A549 (cell line): ENCODE results near the gene INTS3. TPM values are rescaled to one million over a fixed set of nuclear protein-coding genes. Genes with fewer than 3 reads are reported as not detected.

ENCODE experiments used
- ATAC-seq, 2 experiments: fragments of 200-7000 bp in 1 of 2; fragments of >200 bp in 1 of 2; cut with Nextera tagmentation in 1 of 2; cut with Tn5 transposase in 1 of 2; 3 replicates each; pipeline versions ENCODE4 v1.8.0 to v1.9.1; 2018 to 2020; ENCODE audit warnings: mild to moderate bottlenecking in 1 of 2, moderate library complexity in 1 of 2
- CTCF ChIA-PET: fragments of 300-600 bp; sonication (Branson Sonifier 250); formaldehyde crosslinking; extraction: SDS; loops from one replicate; lab custom pipeline; 2021; ENCODE audit warnings: antibody characterized with exemption, inconsistent platforms; lab: Yijun Ruan, JAX
- POLR2A ChIA-PET: fragments of 350-600 bp; formaldehyde crosslinking; extraction: SDS; loops from one replicate; lab custom pipeline; 2021; ENCODE audit warnings: antibody characterized with exemption, inconsistent platforms; lab: Yijun Ruan, JAX
- DNase-seq, 2 experiments: peaks; one replicate each; pipeline versions ENCODE4 v3.0.0 to v3.0.0-alpha.2; 2011 to 2016; ENCODE audit warnings: low read depth in 1 of 2, low spot score in 1 of 2
- FAIRE-seq: peaks from 2 replicates; lab custom pipeline; 2011; peaks lifted over from hg19 to GRCh38; lab: Jason Lieb, UNC
- H3K27ac ChIP-seq, 2 experiments: fragments of >200 bp; sonication (Bioruptor Twin); formaldehyde crosslinking; 3 replicates each; pipeline ENCODE4 v1.5.1; 2016 to 2017
- H3K4me1 ChIP-seq: fragments of >200 bp; sonication (Bioruptor Twin); formaldehyde crosslinking; 3 replicates; pipeline ENCODE4 v1.6.1; 2016
- H3K4me2 ChIP-seq: fragments of >200 bp; sonication (Bioruptor Twin); formaldehyde crosslinking; 3 replicates; pipeline ENCODE4 v1.6.1; 2016
- H3K4me3 ChIP-seq: fragments of >200 bp; sonication (Bioruptor Twin); formaldehyde crosslinking; 3 replicates; pipeline ENCODE4 v1.5.1; 2016
- H3K9me3 ChIP-seq: fragments of >200 bp; sonication (Bioruptor Twin); formaldehyde crosslinking; 3 replicates; pipeline ENCODE4 v1.6.1; 2016
- BHLHE40 ChIP-seq: IDR thresholded peaks from 2 replicates; pipeline ENCODE4 v1.6.1; 2012; ENCODE audit warnings: low read depth, low read length, inconsistent platforms
- CEBPB ChIP-seq, 2 experiments: fragments of >200 bp in 1 of 2; sonication (Bioruptor Twin) in 1 of 2; formaldehyde crosslinking in 1 of 2; IDR thresholded peaks; 2 replicates each; pipeline ENCODE4 v1.6.1; 2012 to 2016
- CHD2 ChIP-seq: fragments of 150-350 bp; IDR thresholded peaks from 2 replicates; pipeline ENCODE4 v1.6.1; 2014; ENCODE audit warnings: low read length; ENCODE audit not compliant: partially characterized antibody
- CTCF ChIP-seq: fragments of >200 bp; sonication (Bioruptor Twin); formaldehyde crosslinking; IDR thresholded peaks from 3 replicates; pipeline ENCODE4 v1.5.1; 2016
- EHF ChIP-seq: fragments of 250-450 bp; sonication (Bioruptor Pico); IDR thresholded peaks from 2 replicates; pipeline ENCODE4 v1.5.0; 2020; ENCODE audit warnings: mild to moderate bottlenecking
- EHMT2 ChIP-seq: fragments of 200-600 bp; sonication (generic); IDR thresholded peaks from 2 replicates; pipeline ENCODE4 v1.6.1; 2016; ENCODE audit warnings: antibody characterized with exemption, low read depth, mild to moderate bottlenecking, moderate library complexity
- EP300 ChIP-seq, 2 experiments: fragments of >200 bp; sonication (Bioruptor Twin); formaldehyde crosslinking; IDR thresholded peaks; 2 replicates in 1 of 2; 3 replicates in 1 of 2; pipeline ENCODE4 v1.6.1; 2016 to 2017
- FOSL2 ChIP-seq, 2 experiments: fragments of 450-650 bp in 1 of 2; fragments of >200 bp in 1 of 2; sonication (Bioruptor Twin) in 1 of 2; formaldehyde crosslinking; IDR thresholded peaks; 2 replicates each; pipeline versions ENCODE4 v1.5.0 to v1.6.1; 2016 to 2020; ENCODE audit warnings: mild to moderate bottlenecking in 1 of 2, moderate library complexity in 1 of 2
- GATA3 ChIP-seq: IDR thresholded peaks from 2 replicates; pipeline ENCODE4 v1.6.1; 2012; ENCODE audit warnings: borderline replicate concordance
- HES2 ChIP-seq: fragments of >200 bp; sonication (Bioruptor Twin); formaldehyde crosslinking; IDR thresholded peaks from 2 replicates; pipeline ENCODE4 v1.6.1; 2016
- HOXA7 ChIP-seq: fragments of 250-450 bp; sonication (Bioruptor Pico); IDR thresholded peaks from 2 replicates; pipeline ENCODE4 v1.5.0; 2020; ENCODE audit warnings: mild to moderate bottlenecking, moderate library complexity
- JUNB ChIP-seq: fragments of >200 bp; sonication (Bioruptor Twin); formaldehyde crosslinking; IDR thresholded peaks from 2 replicates; pipeline ENCODE4 v1.6.1; 2016
- KDM1A ChIP-seq: fragments of 200-600 bp; sonication (generic); IDR thresholded peaks from 2 replicates; pipeline ENCODE4 v1.6.1; 2016; ENCODE audit warnings: low read depth, mild to moderate bottlenecking
- MAZ ChIP-seq: fragments of 150-350 bp; IDR thresholded peaks from 2 replicates; pipeline ENCODE4 v1.6.1; 2014; ENCODE audit warnings: antibody characterized with exemption, low read depth, low read length, borderline replicate concordance
- NFE2L2 ChIP-seq: fragments of 150-350 bp; conservative IDR thresholded peaks from 2 replicates; pipeline ENCODE4 v1.6.1; 2014; ENCODE audit warnings: low read length
- POLR2AphosphoS2 ChIP-seq: conservative IDR thresholded peaks from 2 replicates; pipeline ENCODE4 v1.6.1; 2012; ENCODE audit warnings: low read length, improper control_type of control experiment, inconsistent platforms
- RCOR1 ChIP-seq: fragments of 150-350 bp; IDR thresholded peaks from 2 replicates; pipeline ENCODE4 v1.6.1; 2014; ENCODE audit warnings: antibody characterized with exemption, low read length, low read depth
- RNF2 ChIP-seq: fragments of 200-600 bp; sonication (generic); IDR thresholded peaks from 2 replicates; pipeline ENCODE4 v1.6.1; 2016; ENCODE audit warnings: low read depth, mild to moderate bottlenecking, antibody characterized with exemption, moderate library complexity, borderline replicate concordance
- SMC3 ChIP-seq: fragments of >200 bp; sonication (Bioruptor Twin); formaldehyde crosslinking; IDR thresholded peaks from 3 replicates; pipeline ENCODE4 v1.6.1; 2018; ENCODE audit warnings: inconsistent platforms
- SREBF2 ChIP-seq: fragments of 450-650 bp; IDR thresholded peaks from 2 replicates; pipeline ENCODE4 v1.6.1; 2014; ENCODE audit warnings: mild to moderate bottlenecking, moderate library complexity
- USF2 ChIP-seq: fragments of 450-650 bp; IDR thresholded peaks from 2 replicates; pipeline ENCODE4 v1.6.1; 2014; ENCODE audit warnings: antibody characterized with exemption
- ZFP36 ChIP-seq: fragments of 450-650 bp; IDR thresholded peaks from 2 replicates; pipeline ENCODE4 v1.6.1; 2014; ENCODE audit warnings: borderline replicate concordance; ENCODE audit not compliant: partially characterized antibody
- WGBS: methylation state at CpG from one replicate; pipeline ENCODE4 v1.1.6; 2017; ENCODE audit errors: missing lambda C conversion rate; 5-methylcytosine and 5-hydroxymethylcytosine counted together
- polyA plus RNA-seq, 4 experiments: library from polyadenylated mRNA; depleted of rRNA in 3 of 4; stranded (reverse); fragments of >200 nt; fragmentation: RNase III in 1 of 4; extraction: RNeasy Plus Mini Kit Qiagen cat#74134 plus additional on column Dnase treatment in 1 of 4; gene quantifications; 2 replicates in 3 of 4; 3 replicates in 1 of 4; pipeline ENCODE4 v1.2.3, GENCODE V29; 2011 to 2017

INTS3 gene
- polyA plus RNA-seq, 2 of the 4 experiments (the other 2 are of a cell fraction) = 23.5 to 34.1 TPM

- POLR2A ChIA-PET = no interaction called here
- FAIRE-seq = no peak
- CTCF ChIA-PET = interaction anchor here (1.8 to 5.8 kb wide), 3 partner anchors 8 to 183 kb away, joined by 3 to 39 read pairs (median 30); partner anchors contain the start of gene RAB13
Measured at GRCh38 chr1:153804112-153804511, 76.3 kb downstream of the INTS3 start.

GRCh38 chr1:153805042-153805745 lies 77.3 kb downstream of the INTS3 start:
- WGBS = 76% methylated on average over 5 of the region's 5 CpGs
- DNase-seq (peak; percentile 37 to 62), FAIRE-seq (no peak), ATAC-seq (peak; percentile 56 to 58; a peak in 4 of 6 replicates)
- Histone ChIP-seq H3K4me3 (no peak overlapping the region), H3K4me1 (peaks cover 14% of the 10 kb centered on the region; the same call in 2 of the 3 replicates), H3K27ac (peak overlapping the region; percentile 64 to 69; a peak in 4 of 6 replicates), H3K4me2 (peak overlapping the region; percentile 35; the same call in 2 of the 3 replicates), H3K9me3 (no peaks in the 10 kb centered on the region)
- ChIA-PET POLR2A (interaction anchor here (0.6 kb wide), 1 partner anchor 109 kb away, joined by 3 read pairs; no protein-coding TSS in a partner anchor), CTCF (interaction anchor here (1.0 to 5.8 kb wide), 3 partner anchors 9 to 182 kb away, joined by 3 to 39 read pairs (median 30); partner anchors contain the start of genes JTB and RAB13)
- no peak for TF ChIP-seq HES2
- TF ChIP-seq SMC3 = no peak
- TF ChIP-seq MAZ = no peak

More at GRCh38 chr1:153804112-153804511, 76.3 kb downstream of the INTS3 start:
- H3K27ac ChIP-seq = no peak overlapping the region
- DNase-seq = no peak
- H3K4me1 ChIP-seq = peaks cover 14% of the 10 kb centered on the region; the same call in 2 of the 3 replicates
- WGBS = 93% methylated on average over 2 of the region's 2 CpGs
- H3K9me3 ChIP-seq = no peaks in the 10 kb centered on the region
- no peak for ATAC-seq
- H3K4me3 ChIP-seq = no peak overlapping the region
- no peak overlapping the region for H3K4me2 ChIP-seq
- TF ChIP-seq EP300 (IDR thresholded peaks at IDR 0.05) (no peak), POLR2AphosphoS2 (no peak), HOXA7 (CRISPR knock-in tag) (no peak), RCOR1 (no peak), USF2 (no peak), GATA3 (no peak), EHF (CRISPR knock-in tag) (no peak), CTCF (no peak), KDM1A (no peak), NFE2L2 (no peak), ZFP36 (no peak), EHMT2 (no peak), JUNB (no peak)

- POLR2A ChIA-PET = interaction anchor here (0.6 kb wide), 1 partner anchor 384 kb away, joined by 8 read pairs; no protein-coding TSS in a partner anchor
- CTCF ChIA-PET = interaction anchor here (0.7 to 5.8 kb wide), 6 partner anchors 10 to 453 kb away, joined by 3 to 39 read pairs (median 4); partner anchors contain the start of genes DENND4B, JTB and RAB13
- ATAC-seq (no peak), DNase-seq (no peak), FAIRE-seq (no peak)
- Histone ChIP-seq H3K27ac (peak overlapping the region; percentile 64 to 69; a peak in 5 of 6 replicates), H3K9me3 (no peaks in the 10 kb centered on the region), H3K4me1 (peaks cover 14% of the 10 kb centered on the region; the same call in 2 of the 3 replicates), H3K4me2 (peak overlapping the region; percentile 35; the same call in 2 of the 3 replicates), H3K4me3 (no peak overlapping the region)
- 80% methylated on average over 11 of the region's 11 CpGs for WGBS
- TF ChIP-seq NFE2L2 (no peak), CHD2 (no peak), JUNB (no peak), USF2 (no peak), RNF2 (no peak), FOSL2 (IDR thresholded peaks at IDR 0.05) (no peak), FOSL2 (CRISPR knock-in tag; IDR thresholded peaks at IDR 0.05) (no peak), SREBF2 (no peak), MAZ (no peak), CEBPB (IDR thresholded peaks at IDR 0.05) (no peak), BHLHE40 (no peak)
Measured at GRCh38 chr1:153805886-153806719, 78.3 kb downstream of the INTS3 start.
